HG03575 (cell line): ENCODE data around the gene RABL6.

ENCODE experiments used
- ATAC-seq: cut with Tn5 transposase; IDR thresholded peaks from one replicate; pipeline ENCODE4 v1.9.1; 2021; ENCODE audit not compliant: unreplicated experiment, insufficient number of reproducible peaks, low FRiP score; ENCODE audit errors: extremely low read depth

Gene RABL6

DNA sequence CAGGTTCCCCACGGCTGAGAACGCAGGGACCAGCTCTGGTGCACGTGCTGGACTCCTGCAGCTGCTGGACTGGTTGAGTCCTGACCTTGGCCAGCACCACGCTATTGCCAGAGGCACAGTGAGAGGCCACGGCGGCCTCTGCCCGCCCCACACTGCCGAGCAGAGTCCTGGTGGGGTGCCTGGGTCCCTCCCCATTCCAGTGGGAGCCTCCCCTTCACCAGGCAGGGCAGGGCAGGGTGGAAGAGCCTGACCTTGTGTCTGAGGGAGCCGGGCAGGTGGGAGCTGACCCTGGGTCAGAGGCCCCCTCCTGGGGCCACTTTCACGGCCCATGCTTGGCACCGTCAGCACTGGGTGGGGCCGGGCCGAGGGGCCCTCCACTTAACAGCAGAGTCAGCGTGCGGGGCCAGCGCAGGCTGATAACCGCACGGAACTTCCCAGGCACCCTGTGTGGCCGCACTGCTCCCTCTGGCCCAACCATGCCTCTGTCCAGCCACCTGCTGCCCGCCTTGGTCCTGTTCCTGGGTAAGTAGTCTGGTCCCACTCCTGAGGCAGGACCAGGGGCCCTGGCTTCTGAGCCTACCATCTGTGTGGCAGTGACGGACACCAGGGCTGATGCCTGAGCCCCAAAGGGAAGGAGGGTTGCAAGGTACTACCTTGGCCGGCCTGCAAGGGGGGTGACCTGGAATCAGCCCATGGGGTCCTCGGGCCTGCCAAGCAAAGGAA, 44.4 kb downstream of the RABL6 start, which contains the start of gene MAMDC4:
TSS of gene MAMDC4 (plus strand) at position 406 of the 723 bp plus-strand sequence. CDS start at position 477, 71 bp downstream.
- ATAC-seq: no peak

DNA sequence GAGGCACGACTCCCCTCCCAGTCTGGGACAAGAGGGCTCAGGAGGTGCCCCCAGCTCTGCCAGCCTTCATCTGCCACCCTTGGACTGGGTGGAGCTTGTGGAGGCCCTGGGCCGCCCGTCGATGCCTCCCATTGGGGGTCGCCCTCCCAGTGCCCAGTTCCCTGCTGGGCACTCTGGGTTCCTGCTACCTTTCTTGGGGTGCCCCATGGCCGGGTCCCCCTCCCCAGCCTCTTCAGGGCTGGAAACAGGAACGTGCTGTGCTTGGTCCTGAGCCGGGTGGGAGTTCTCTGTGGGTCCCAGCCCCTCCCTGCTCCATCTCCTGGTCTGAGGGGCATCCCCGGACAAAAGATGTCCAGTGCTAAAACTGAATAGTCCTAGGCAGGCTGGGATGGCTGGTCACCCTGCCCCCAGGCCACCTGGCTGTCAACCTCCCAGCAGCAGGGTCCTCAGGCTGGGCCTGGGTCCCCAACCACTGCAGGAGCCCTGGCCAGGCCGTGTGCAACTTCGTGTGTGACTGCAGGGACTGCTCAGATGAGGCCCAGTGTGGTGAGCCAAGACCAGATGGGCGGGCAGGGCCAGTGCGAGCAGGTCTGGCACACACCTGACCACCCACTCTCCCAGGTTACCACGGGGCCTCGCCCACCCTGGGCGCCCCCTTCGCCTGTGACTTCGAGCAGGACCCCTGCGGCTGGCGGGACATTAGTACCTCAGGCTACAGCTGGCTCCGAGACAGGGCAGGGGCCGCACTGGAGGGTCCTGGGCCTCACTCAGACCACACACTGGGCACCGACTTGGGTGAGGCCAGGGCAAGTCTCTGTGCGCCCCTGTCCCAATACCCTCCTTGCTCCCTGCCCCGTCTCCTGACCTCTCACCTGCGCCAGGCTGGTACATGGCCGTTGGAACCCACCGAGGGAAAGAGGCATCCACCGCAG, 45.2 kb downstream of the RABL6 start:
- no peak for ATAC-seq

DNA sequence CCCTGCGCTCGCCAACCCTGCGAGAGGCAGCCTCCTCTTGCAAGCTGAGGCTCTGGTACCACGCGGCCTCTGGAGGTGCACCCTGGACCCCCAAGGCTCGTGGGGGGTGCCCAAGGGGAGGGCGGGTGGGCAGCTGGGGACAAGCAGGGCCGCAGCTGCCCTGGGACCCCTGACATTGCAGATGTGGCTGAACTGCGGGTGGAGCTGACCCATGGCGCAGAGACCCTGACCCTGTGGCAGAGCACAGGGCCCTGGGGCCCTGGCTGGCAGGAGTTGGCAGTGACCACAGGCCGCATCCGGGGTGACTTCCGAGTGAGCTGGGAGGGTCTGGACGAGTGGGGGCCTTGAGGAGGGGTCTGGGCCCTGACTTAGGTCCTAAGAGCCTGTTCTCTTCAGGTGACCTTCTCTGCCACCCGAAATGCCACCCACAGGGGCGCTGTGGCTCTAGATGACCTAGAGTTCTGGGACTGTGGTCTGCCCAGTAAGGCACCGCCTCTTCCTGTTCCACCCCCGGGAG, 45.9 kb downstream of the RABL6 start:
- ATAC-seq: no peak

DNA sequence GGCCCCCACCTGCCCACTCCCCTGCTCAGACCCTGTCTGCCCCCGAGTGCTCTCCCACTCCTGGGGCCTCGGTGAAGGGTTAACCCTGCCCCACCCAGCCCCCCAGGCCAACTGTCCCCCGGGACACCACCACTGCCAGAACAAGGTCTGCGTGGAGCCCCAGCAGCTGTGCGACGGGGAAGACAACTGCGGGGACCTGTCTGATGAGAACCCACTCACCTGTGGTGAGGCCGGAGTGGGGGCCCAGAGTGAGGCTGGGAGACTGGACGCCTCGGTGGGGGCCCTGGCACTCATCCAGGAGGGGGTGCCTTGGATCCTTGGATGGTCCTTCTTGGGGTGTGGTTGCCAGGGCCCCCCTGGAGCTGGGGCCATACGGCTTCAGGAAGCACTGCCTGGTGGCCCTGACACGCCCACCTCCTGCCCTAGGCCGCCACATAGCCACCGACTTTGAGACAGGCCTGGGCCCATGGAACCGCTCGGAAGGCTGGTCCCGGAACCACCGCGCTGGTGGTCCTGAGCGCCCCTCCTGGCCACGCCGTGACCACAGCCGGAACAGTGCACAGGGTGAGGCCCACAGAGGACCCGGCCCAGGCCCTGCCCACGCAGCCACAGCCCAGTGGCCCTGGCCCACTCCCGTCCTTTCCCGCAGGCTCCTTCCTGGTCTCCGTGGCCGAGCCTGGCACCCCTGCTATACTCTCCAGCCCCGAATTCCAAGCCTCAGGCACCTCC, 46.5 kb downstream of the RABL6 start:
- no peak for ATAC-seq

DNA sequence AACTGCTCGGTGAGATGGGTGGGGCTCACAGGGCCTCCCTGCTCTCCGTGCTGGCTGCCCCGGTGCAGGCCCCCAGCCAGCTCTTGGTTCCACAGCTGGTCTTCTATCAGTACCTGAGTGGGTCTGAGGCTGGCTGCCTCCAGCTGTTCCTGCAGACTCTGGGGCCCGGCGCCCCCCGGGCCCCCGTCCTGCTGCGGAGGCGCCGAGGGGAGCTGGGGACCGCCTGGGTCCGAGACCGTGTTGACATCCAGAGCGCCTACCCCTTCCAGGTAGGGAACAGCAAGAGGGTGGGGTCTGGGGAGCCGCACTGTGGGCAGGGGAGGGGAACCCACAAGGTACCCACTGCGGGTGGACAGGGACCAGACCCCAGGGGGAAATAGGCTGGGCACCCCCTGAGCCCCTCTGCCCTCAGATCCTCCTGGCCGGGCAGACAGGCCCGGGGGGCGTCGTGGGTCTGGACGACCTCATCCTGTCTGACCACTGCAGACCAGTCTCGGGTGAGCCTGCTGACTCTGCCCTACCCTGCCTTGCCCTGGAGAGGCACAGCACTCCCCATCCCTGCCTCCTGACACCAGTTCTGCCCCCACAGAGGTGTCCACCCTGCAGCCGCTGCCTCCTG, 47.2 kb downstream of the RABL6 start:
- no peak for ATAC-seq

DNA sequence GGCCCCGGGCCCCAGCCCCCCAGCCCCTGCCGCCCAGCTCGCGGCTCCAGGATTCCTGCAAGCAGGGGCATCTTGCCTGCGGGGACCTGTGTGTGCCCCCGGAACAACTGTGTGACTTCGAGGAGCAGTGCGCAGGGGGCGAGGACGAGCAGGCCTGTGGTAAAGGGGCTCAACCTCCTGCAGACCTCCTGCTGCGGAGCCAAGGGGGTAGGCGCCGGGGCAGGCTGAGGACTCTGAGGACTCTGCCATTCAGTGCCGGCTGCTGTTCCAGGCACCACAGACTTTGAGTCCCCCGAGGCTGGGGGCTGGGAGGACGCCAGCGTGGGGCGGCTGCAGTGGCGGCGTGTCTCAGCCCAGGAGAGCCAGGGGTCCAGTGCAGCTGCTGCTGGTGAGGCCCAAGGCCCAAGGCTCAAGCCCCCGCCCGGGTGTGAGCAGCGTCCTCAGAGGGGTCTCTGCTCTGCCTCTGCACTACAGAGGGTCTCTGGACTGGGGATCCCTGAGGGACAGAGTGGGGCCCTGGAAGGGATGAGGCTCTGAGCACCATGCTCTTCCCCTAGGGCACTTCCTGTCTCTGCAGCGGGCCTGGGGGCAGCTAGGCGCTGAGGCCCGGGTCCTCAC, 47.8 kb downstream of the RABL6 start:
- ATAC-seq: no peak

DNA sequence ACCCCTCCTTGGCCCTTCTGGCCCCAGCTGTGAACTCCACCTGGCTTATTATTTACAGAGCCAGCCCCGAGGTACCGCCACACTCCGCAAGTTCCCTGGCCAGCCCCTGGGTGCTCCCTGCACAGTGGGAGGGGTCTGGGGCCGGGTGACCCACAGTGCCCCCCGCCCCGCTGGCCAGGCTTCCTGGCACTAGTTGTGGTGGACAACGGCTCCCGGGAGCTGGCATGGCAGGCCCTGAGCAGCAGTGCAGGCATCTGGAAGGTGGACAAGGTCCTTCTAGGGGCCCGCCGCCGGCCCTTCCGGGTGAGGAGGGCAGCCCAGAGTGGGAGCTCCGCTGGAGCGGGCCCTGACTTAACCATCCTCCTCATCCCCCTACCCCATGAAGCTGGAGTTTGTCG, 48.3 kb downstream of the RABL6 start:
- no peak for ATAC-seq

DNA sequence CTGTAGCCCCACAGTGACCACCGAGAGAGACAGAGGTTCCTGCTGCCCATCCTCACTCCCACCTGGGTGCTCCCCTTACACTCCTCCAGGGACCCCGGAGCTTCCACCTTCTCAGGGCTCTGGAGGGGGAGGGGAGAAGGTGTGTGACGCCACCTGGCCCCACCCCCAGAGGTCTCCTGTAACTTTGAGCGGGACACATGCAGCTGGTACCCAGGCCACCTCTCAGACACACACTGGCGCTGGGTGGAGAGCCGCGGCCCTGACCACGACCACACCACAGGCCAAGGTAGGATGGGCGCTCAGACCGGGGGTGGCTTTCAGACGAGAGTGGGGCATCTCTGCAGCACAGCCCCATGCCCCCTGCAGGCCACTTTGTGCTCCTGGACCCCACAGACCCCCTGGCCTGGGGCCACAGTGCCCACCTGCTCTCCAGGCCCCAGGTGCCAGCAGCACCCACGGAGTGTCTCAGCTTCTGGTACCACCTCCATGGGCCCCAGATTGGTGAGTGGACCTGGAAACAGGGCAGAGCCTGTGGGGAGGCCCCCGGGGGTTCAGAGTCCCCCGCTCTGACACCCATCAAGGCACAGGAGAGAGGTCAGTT, 48.9 kb downstream of the RABL6 start:
- ATAC-seq: no peak

DNA sequence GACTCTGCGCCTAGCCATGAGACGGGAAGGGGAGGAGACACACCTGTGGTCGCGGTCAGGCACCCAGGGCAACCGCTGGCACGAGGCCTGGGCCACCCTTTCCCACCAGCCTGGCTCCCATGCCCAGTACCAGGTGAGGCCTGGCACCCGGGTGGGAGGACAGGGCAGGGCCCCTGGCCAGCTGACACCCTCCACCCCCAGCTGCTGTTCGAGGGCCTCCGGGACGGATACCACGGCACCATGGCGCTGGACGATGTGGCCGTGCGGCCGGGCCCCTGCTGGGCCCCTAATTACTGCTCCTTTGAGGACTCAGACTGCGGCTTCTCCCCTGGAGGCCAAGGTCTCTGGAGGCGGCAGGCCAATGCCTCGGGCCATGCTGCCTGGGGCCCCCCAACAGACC, 49.4 kb downstream of the RABL6 start:
- no peak for ATAC-seq

DNA sequence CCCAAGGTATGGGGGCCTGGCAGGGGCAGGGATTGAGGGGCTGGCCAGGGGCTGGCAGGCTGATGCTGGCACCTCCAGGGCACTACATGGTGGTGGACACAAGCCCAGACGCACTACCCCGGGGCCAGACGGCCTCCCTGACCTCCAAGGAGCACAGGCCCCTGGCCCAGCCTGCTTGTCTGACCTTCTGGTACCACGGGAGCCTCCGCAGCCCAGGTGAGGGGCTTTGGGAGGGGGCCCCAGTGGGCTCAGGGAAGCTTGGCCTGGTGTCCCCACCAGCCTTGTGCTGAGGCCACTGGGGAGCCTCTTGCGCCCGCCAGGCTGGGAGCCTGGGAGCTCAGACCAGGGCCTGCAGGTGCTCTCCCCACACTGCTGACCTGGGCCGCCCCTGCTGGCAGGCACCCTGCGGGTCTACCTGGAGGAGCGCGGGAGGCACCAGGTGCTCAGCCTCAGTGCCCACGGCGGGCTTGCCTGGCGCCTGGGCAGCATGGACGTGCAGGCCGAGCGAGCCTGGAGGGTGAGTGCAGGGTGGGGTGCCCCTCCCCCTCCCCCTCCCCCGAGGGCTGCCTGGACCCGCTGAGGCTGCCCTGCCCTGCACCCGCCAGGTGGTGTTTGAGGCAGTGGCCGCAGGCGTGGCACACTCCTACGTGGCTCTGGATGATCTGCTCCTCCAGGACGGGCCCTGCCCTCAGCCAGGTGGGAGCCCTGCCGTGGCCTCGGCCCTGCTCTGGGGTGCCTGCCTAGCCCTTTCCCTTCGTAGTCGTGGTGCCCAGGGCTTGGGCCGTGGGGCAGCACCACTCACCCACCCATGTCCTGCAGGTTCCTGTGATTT, 50.0 kb downstream of the RABL6 start:
- no peak for ATAC-seq

DNA sequence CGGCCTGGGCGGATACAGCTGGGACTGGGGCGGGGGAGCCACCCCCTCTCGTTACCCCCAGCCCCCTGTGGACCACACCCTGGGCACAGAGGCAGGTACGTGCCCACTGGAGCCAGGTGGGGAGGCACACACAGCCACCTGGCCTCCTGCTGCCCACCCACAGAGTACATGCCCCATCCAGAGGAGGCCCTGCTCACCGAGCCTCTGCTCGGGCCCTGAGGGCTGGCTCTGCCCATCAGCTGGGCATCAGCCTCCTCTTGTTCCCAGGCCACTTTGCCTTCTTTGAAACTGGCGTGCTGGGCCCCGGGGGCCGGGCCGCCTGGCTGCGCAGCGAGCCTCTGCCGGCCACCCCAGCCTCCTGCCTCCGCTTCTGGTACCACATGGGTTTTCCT, 50.7 kb downstream of the RABL6 start:
- no peak for ATAC-seq

DNA sequence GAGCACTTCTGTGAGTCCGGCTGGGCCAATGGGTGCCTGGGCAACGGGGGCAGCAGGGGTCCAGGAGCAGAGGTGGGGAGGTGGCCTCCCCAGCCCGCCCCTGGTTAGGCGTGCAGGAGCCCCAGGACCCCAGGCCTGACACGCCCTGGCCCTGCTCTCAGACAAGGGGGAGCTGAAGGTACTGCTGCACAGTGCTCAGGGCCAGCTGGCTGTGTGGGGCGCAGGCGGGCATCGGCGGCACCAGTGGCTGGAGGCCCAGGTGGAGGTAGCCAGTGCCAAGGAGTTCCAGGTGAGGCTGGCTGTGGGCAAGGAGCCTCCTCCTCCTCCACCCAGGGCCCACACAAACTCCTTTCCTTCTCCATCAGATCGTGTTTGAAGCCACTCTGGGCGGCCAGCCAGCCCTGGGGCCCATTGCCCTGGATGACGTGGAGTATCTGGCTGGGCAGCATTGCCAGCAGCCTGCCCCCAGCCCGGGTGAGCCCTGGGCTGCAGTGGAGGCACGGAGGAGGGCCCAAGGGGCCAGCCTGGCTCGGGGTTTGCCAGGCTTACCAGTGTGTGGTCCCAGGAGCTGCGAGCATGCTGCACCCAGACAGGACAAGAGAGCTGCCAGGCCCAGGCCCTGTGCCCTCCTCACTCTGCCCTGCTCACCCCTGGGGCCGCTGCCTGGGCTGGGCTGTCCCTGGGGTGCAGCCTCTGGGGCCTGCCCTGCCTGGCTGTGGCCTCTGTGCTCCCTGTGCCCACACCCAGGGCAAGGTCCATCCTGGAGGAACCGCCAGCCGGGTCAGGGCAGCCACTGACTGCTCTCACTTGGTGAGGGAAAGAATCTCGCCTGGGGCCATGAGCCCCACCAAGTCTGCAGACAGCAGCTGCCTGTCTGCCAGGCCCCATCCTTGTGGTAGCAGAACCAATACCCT, 51.4 kb downstream of the RABL6 start:
- ATAC-seq: no peak

DNA sequence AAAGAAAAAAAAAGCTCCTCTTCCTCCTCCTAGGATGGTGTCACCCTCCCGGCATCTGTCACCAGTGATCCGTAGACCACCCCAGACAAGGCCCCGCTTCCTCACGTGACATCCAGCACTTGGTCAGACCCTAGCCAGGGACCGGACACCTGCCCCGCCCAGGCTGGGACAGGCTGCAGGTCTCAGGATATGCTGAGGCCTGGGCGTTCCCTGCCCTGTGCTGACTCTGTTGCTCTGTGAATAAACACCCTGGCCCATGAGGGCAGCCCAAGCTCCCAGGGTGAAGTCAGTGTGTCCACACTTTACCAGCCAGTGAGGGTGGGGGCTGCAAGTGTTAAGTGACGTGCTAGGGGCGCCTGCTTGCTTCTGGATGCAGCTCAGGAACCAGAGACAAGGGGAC, 52.8 kb downstream of the RABL6 start:
- ATAC-seq: no peak

DNA sequence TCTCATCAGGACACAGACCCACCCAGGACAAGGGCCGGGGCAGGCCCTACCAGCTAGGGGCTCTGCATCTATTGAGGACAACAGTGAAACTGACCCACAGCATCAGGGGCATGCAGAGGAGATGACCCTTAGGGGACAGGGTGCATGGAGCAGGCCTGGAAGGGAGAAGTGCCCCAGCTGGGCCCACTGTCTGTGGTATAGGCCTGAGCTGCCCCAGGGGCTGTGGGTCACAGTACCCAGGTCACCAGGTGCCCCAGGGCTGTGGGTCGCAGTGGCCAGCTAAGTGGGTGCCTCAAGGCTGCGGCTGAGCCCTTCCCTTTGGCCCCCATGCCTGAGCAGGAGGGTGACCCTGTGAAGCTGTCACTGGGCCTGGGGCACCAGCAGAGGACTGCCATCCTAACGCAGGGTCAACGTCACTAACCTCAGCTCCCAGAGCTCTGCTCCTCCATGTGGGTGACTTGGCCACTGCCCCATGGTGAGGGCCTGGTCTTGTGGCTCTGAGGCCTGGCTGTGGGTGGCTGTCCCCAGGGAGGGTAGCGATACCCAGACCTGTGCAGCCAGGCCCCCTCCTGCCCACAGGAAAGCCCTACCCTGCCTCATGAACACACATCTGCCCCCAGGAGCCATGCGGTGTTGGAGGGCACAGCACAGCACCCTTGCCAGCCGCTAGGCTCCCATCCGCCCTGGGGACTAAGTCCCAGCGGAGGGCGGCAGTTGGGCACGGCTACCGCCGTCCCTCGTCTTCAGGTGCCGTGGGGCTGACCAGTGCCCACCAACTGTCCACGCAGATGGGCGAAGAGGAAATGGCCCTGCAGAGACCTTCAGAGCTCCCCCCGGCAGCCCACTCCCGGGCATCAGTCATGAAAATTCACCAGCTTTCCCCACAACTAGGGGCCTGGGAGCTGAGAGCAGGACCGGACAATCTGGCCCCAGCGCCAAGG, 53.5 kb downstream of the RABL6 start:
- ATAC-seq: no peak

DNA sequence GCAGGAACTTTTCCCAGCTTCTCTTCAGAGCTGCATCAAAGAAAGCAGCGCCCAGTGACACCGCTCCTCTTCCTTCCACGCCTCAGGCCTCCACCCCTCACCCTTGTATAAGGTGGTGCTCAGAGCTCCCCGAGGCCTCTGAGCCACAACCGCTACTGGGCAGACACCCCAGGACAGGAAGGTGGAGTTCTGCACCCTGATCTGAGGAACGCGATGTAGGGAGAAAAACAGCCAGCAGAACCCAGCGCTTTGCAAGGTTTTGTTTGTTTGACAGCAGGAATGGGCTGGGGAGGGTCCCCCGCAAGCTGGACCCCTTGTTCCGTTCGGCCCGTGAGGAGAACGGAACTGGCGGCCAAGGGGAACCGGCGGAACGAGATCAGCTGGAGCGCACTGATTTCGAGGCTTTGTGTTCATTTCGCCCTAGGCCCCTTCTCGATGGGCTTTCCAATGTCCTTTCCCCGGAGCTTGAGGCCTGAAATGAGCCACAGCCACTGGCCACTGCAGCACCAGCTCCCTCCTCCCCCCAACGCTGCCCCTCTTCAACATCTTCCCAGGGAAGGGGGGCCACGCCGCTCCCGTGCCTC, 54.2 kb downstream of the RABL6 start:
- no peak for ATAC-seq
